Measurements from ENCODE around the gene FLACC1. TPM values are rescaled to one million over a fixed set of nuclear protein-coding genes. Genes with fewer than 3 reads are reported as not detected.

Gene FLACC1
- total and polyA plus RNA-seq, 9 of the 15 experiments (the other 6 are each of a cell fraction or from before 2014, with no cell fraction given), result 0.07 to 0.68 (median 0.22) TPM; not detected in 2

DNA sequence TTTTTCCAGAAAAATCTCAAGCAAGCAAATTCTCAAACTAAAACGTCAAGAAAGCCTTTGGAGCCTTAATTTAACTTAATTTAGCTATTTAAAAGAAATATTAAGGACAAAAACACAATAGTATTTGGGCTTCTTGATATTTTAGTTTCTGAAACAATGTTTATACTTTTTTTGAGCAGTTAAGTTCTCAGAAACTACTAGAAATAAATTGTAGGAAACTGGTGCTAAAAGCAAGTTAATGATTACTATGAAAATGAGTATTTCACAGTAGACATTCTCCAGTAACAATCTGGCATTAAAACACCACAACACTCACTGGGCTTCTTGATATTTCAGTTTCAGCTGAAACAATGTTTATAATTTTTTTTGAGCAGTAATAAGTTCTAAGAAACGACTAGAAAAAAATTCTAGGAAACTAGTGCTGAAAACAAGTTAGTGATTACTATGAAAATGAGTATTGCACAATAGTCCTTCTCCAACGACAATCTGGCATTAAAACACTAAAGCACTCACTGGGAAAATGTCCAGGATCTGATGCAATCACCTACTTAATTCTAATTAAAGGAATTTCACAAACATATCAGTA is 49.0 kb upstream of the FLACC1 start (continued):
- TF ChIP-seq, protein P1, sequence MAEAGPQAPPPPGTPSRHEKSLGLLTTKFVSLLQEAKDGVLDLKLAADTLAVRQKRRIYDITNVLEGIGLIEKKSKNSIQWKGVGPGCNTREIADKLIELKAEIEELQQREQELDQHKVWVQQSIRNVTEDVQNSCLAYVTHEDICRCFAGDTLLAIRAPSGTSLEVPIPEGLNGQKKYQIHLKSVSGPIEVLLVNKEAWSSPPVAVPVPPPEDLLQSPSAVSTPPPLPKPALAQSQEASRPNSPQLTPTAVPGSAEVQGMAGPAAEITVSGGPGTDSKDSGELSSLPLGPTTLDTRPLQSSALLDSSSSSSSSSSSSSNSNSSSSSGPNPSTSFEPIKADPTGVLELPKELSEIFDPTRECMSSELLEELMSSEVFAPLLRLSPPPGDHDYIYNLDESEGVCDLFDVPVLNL (CRISPR knock-in tag; IDR thresholded peaks at IDR 0.05; ENCODE audit: low read depth), result no peak
- TF ChIP-seq ZNF184 (CRISPR knock-in tag; IDR thresholded peaks at IDR 0.05) (no peak), ZC3H11A (IDR thresholded peaks at IDR 0.05; ENCODE audit: low read depth, low read length) (no peak), RAD21 (CRISPR knock-in tag; conservative IDR thresholded peaks at IDR 0.05 in 1 of 2, IDR thresholded peaks at IDR 0.05 in 1 of 2) (no peak), ZKSCAN8 (CRISPR knock-in tag; IDR thresholded peaks at IDR 0.05) (no peak), NFIC (IDR thresholded peaks at IDR 0.05) (peak; percentile 61; the same call in 1 of the 2 replicates), ZNF263 (CRISPR knock-in tag; IDR thresholded peaks at IDR 0.05; ENCODE audit: borderline replicate concordance) (no peak), EP300 (IDR thresholded peaks at IDR 0.05; ENCODE audit: low read length) (peak; percentile 90), ZNF444 (CRISPR knock-in tag; IDR thresholded peaks at IDR 0.05) (no peak), CXXC5 (CRISPR knock-in tag; IDR thresholded peaks at IDR 0.05) (peak; percentile 29; the same call in 1 of the 2 replicates), EP400 (IDR thresholded peaks at IDR 0.05) (peak; percentile 53), TAF7 (tag; IDR thresholded peaks at IDR 0.05) (no peak), DACH1 (IDR thresholded peaks at IDR 0.05; ENCODE audit: partially characterized antibody) (peak; percentile 84), TBL1XR1 (IDR thresholded peaks at IDR 0.05; ENCODE audit: low read length in 2 of 2) (peak in 1 of 2 experiments; percentile 78; a peak in 1 of 4 replicates), EHMT2 (IDR thresholded peaks at IDR 0.05) (no peak), HDAC3 (IDR thresholded peaks at IDR 0.05; ENCODE audit: borderline replicate concordance, partially characterized antibody) (peak; percentile 16), NFRKB (IDR thresholded peaks at IDR 0.05; ENCODE audit: low read depth) (no peak), SUPT5H (IDR thresholded peaks at IDR 0.05) (no peak)
- TF ChIP-seq, protein P2, sequence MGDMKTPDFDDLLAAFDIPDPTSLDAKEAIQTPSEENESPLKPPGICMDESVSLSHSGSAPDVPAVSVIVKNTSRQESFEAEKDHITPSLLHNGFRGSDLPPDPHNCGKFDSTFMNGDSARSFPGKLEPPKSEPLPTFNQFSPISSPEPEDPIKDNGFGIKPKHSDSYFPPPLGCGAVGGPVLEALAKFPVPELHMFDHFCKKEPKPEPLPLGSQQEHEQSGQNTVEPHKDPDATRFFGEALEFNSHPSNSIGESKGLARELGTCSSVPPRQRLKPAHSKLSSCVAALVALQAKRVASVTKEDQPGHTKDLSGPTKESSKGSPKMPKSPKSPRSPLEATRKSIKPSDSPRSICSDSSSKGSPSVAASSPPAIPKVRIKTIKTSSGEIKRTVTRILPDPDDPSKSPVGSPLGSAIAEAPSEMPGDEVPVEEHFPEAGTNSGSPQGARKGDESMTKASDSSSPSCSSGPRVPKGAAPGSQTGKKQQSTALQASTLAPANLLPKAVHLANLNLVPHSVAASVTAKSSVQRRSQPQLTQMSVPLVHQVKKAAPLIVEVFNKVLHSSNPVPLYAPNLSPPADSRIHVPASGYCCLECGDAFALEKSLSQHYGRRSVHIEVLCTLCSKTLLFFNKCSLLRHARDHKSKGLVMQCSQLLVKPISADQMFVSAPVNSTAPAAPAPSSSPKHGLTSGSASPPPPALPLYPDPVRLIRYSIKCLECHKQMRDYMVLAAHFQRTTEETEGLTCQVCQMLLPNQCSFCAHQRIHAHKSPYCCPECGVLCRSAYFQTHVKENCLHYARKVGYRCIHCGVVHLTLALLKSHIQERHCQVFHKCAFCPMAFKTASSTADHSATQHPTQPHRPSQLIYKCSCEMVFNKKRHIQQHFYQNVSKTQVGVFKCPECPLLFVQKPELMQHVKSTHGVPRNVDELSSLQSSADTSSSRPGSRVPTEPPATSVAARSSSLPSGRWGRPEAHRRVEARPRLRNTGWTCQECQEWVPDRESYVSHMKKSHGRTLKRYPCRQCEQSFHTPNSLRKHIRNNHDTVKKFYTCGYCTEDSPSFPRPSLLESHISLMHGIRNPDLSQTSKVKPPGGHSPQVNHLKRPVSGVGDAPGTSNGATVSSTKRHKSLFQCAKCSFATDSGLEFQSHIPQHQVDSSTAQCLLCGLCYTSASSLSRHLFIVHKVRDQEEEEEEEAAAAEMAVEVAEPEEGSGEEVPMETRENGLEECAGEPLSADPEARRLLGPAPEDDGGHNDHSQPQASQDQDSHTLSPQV (IDR thresholded peaks at IDR 0.05), result no peak
- TF ChIP-seq, protein P3, sequence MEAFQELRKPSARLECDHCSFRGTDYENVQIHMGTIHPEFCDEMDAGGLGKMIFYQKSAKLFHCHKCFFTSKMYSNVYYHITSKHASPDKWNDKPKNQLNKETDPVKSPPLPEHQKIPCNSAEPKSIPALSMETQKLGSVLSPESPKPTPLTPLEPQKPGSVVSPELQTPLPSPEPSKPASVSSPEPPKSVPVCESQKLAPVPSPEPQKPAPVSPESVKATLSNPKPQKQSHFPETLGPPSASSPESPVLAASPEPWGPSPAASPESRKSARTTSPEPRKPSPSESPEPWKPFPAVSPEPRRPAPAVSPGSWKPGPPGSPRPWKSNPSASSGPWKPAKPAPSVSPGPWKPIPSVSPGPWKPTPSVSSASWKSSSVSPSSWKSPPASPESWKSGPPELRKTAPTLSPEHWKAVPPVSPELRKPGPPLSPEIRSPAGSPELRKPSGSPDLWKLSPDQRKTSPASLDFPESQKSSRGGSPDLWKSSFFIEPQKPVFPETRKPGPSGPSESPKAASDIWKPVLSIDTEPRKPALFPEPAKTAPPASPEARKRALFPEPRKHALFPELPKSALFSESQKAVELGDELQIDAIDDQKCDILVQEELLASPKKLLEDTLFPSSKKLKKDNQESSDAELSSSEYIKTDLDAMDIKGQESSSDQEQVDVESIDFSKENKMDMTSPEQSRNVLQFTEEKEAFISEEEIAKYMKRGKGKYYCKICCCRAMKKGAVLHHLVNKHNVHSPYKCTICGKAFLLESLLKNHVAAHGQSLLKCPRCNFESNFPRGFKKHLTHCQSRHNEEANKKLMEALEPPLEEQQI (IDR thresholded peaks at IDR 0.05), result peak; percentile 45; the same call in 1 of the 2 replicates
- TF ChIP-seq, protein P4, sequence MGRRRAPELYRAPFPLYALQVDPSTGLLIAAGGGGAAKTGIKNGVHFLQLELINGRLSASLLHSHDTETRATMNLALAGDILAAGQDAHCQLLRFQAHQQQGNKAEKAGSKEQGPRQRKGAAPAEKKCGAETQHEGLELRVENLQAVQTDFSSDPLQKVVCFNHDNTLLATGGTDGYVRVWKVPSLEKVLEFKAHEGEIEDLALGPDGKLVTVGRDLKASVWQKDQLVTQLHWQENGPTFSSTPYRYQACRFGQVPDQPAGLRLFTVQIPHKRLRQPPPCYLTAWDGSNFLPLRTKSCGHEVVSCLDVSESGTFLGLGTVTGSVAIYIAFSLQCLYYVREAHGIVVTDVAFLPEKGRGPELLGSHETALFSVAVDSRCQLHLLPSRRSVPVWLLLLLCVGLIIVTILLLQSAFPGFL (CRISPR knock-in tag; IDR thresholded peaks at IDR 0.05), result no peak
